Hematopoietic multipotent progenitor cell (in vitro differentiated cells): ENCODE data around the gene ARHGEF18. TPM values are rescaled to one million over a fixed set of nuclear protein-coding genes. Genes with fewer than 3 reads are reported as not detected.

Experiments
- DNase-seq, 3 donors: peaks; one replicate each; pipeline ENCODE4 v3.0.0-alpha.2; 2011 to 2015; ENCODE audit warnings: low read depth in 2 of 3, low spot score in 2 of 3
- total RNA-seq: library from RNA; depleted of rRNA; stranded (reverse); fragments of >200 nt; gene quantifications from one replicate; pipeline ENCODE4 v1.2.3, GENCODE V29; 2012

ARHGEF18 gene
- total RNA-seq, 1 donor, result 40.4 TPM

DNA sequence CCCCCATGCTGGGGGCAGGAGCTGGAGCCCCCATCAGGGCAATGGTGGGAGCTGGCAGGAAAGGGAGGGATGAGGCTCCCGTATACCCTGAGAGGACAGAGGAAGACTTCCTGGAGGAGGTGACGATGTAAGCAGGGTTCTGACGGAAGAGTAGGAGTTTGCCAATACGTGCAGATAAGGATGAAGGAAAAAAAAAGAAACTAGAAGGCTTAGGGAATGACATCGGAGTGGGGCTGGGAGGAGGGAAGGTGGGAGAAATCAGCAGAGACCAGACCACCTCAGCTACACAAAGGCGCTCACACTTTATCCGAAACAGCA, 32.3 kb downstream of the ARHGEF18 start:
- DNase-seq, result no peak

- no peak for DNase-seq
These were observed 34.0 kb downstream of the ARHGEF18 start for GRCh38 chr19:7382694-7383093.

DNA sequence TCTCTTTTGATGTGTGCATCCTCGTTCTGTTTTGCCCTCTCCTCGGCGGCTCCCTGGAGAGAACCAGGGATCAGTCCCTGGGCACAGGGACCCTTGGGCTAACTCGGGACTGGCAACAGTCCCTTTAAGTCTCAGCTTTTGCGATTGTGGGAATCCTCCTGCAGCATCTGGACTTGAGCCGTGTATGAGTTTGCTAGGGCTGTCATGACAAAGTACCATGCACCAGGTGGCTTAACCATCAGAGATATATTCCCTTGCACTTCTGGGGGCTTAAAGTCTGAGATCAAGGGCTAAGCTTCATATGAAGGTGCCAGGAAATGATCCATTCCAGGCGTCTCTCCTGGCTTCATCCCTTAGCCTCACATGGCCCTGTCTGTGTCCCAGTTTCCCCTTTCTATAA, 34.5 kb downstream of the ARHGEF18 start:
- no peak for DNase-seq

- DNase-seq, result no peak
These were observed 36.3 kb downstream of the ARHGEF18 start for GRCh38 chr19:7385062-7385461.

GRCh38 chr19:7386308-7386707, 37.6 kb downstream of the ARHGEF18 start:
- no peak for DNase-seq

- DNase-seq, result no peak
These were observed 38.0 kb downstream of the ARHGEF18 start for GRCh38 chr19:7386769-7387168.

DNA sequence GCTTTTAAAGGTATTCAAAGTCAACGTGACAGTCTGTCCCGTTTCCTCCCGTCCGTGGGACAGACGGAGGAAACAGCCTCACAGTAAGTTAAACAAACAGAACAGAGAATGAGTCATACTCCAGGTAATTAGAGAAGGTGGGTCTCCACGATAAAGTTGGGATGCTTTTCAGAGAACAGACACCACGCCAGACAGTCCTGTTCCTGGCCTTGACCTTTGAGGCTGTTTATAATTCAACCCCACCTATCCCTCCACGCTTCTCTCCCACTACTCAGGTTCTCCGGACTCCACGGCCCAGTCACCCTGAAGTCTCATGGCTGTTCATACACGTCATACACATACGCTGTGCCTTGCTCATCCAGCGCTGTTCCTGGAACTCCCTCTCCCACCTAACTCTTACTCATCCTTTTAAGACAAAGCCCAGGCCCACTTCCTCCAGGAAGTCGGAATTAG, 42.5 kb downstream of the ARHGEF18 start:
- no peak for DNase-seq

GRCh38 chr19:7393459-7393858, 44.7 kb downstream of the ARHGEF18 start:
- no peak for DNase-seq

- DNase-seq, result no peak
These were observed 45.4 kb downstream of the ARHGEF18 start for GRCh38 chr19:7393939-7394730.

- DNase-seq, result peak; percentile 88 to 91 (median 89)
These were observed 46.1 kb downstream of the ARHGEF18 start for GRCh38 chr19:7394731-7395359.

GRCh38 chr19:7395360-7396066, 46.8 kb downstream of the ARHGEF18 start:
- DNase-seq, result no peak

DNA sequence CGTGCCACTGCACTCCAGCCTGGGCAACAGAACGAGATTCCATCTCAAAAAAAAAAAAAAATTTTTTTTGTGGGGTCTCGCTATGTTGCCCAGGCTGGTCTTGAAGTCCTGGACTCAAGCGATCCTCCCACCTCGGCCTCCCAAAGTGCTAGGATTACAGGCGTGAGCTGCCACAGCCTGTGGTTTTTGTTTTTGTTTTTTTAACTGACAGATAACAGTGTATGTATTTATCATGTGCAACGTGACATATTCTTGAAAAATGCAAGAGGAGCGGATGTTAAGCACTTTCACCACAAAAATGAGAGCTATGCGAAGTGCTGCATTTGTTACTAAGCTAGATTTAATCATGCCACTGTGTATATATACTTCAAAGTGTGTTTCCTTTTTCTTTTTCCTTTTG, 49.0 kb downstream of the ARHGEF18 start:
- DNase-seq, result no peak

Other genes with a start within 250 kb of the ARHGEF18 start
- 52.8 TPM for gene INSR, start 54.5 kb upstream of the ARHGEF18 start, total RNA-seq
- 4.8 TPM for gene PEX11G, start 140.1 kb downstream of the ARHGEF18 start, total RNA-seq
- gene ZNF358, start 167.2 kb downstream of the ARHGEF18 start, total RNA-seq, result 25.6 TPM
- 8.9 TPM for gene MCOLN1, start 173.7 kb downstream of the ARHGEF18 start, total RNA-seq
- 109 TPM for gene PNPLA6, start 186.8 kb downstream of the ARHGEF18 start, total RNA-seq
- 3.0 TPM for gene CAMSAP3, start 246.9 kb downstream of the ARHGEF18 start, total RNA-seq